Gastrocnemius medialis (tissue), 4 donors: ENCODE data around the gene FAM229B. TPM values are rescaled to one million over a fixed set of nuclear protein-coding genes. Genes with fewer than 3 reads are reported as not detected.
"Not testable (repeated sequence)": the region's sequence is repeated elsewhere in the genome, so short reads cannot be mapped to it uniquely, and the experiment has no call there.

ENCODE experiments used
- ATAC-seq, 2 donors: fragments of 150-250 bp; one replicate each; pipeline ENCODE4 v1.9.1; 2016
- DNase-seq, 2 donors: peaks; one replicate each; pipeline ENCODE4 v3.0.0-alpha.2; 2019
- H3K27ac ChIP-seq, 4 donors: fragments of 200-600 bp; sonication (generic); 1 replicate in 1 of 4; 2 replicates in 3 of 4; pipeline ENCODE4 v1.5.1; 2016 to 2018; ENCODE audit warnings: mild to moderate bottlenecking in 2 of 4, moderate library complexity in 1 of 4
- H3K27me3 ChIP-seq, 3 donors: fragments of 200-600 bp; sonication (generic) in 2 of 3; 1 replicate in 1 of 3; 2 replicates in 2 of 3; pipeline versions ENCODE4 v1.5.1 to v1.6.0; 2016 to 2019; ENCODE audit warnings: mild to moderate bottlenecking in 1 of 3, moderate library complexity in 1 of 3
- H3K36me3 ChIP-seq, 2 donors: fragments of 200-600 bp; sonication (generic) in 1 of 2; one replicate each; pipeline ENCODE4 v1.5.1; 2017 to 2018
- H3K4me1 ChIP-seq, 2 donors: fragments of 200-600 bp; sonication (generic) in 1 of 2; one replicate each; pipeline ENCODE4 v1.5.1; 2016 to 2017; ENCODE audit warnings: mild to moderate bottlenecking in 2 of 2
- H3K4me3 ChIP-seq, 4 donors: fragments of 200-600 bp; sonication (generic) in 3 of 4; 1 replicate in 1 of 4; 2 replicates in 3 of 4; pipeline ENCODE4 v1.5.1; 2016 to 2019; ENCODE audit warnings: mild to moderate bottlenecking in 2 of 4
- H3K9me3 ChIP-seq, 3 donors: fragments of 200-600 bp; sonication (generic) in 2 of 3; 1 replicate in 1 of 3; 2 replicates in 2 of 3; pipeline ENCODE4 v1.5.1; 2016 to 2019
- POLR2A ChIP-seq, 2 donors: fragments of 450-650 bp; IDR thresholded peaks; one replicate each; pipeline ENCODE4 v1.6.1; 2017; ENCODE audit warnings: antibody characterized with exemption in 2 of 2, mild to moderate bottlenecking in 2 of 2, moderate library complexity in 2 of 2
- in situ Hi-C, 4 donors: fragments of 200-750 bp; cut with MboI; loops; one replicate each; pipeline versions ENCODE4 v1.15.0 to v1.8.0; 2017; ENCODE audit warnings: low sequenced_read_pairs in 4 of 4
- intact Hi-C: fragments of 100-400 bp; cut with DNase I; formaldehyde crosslinking; loops from one replicate; pipeline ENCODE4 v1.15.1; 2023; ENCODE audit warnings: low total_unique reads
- total RNA-seq, 4 donors: library from RNA; depleted of rRNA; stranded (reverse); fragments of >200 nt; gene quantifications; one replicate each; pipeline versions ENCODE4 v1.1.0 to v1.2.3, GENCODE V29; 2016
- TF ChIP-seq, protein P1 (sequence below), 5 experiments: fragments of 450-650 bp in 3 of 5; fragments of 200-600 bp in 2 of 5; sonication (generic) in 2 of 5; IDR thresholded peaks in 4 of 5; conservative IDR thresholded peaks in 1 of 5; 1 replicate in 4 of 5; 2 replicates in 1 of 5; pipeline ENCODE4 v1.5.1; 2016 to 2019; ENCODE audit warnings: antibody characterized with exemption in 5 of 5, mild to moderate bottlenecking in 3 of 5, moderate library complexity in 3 of 5

Gene FAM229B
- total RNA-seq, 4 donors from 2014 or later, result 0.58 to 3.9 (median 1.1) TPM

DNA sequence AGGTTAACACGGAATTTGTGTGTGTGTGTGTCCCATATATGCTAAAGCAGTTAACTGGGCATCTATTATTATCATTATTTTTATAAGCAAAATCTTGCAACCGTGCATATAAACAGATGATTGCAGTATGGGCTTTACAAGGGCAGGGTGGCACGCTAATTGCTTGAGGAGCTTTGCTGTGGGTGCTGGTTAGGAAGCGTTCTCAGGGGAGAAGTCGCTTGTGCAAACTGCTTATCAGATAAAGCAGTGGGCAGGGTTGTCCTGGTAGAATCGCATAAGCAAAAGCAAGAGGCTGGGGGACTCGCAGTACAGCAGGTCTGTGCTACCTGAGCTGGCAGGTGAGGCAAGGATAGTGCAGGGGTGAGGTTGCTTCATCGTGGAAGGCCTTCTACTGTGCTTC, 43.2 kb upstream of the FAM229B start:
- H3K9me3 ChIP-seq, result no peaks in the 10 kb centered on the region
- no peaks in the 10 kb centered on the region for H3K36me3 ChIP-seq
- DNase-seq (no peak), ATAC-seq (no peak)
- H3K4me1 ChIP-seq, result peaks cover 0 to 2% of the 10 kb centered on the region in 2 donors
- in situ Hi-C loops, result loop anchor here in 2 of 4 donors (5.0 to 10.0 kb wide), 3 partner anchors 337 to 789 kb away; a partner anchor contains a TSS
- H3K4me3 ChIP-seq, result no peak overlapping the region
- H3K27me3 ChIP-seq, result no peaks in the 10 kb centered on the region
- H3K27ac ChIP-seq, result no peak overlapping the region
- intact Hi-C loops, result loop anchor here (10.0 kb wide), 1 partner anchor 169 kb away; the partner anchor contains the start of gene FYN
- TF ChIP-seq, protein P1, sequence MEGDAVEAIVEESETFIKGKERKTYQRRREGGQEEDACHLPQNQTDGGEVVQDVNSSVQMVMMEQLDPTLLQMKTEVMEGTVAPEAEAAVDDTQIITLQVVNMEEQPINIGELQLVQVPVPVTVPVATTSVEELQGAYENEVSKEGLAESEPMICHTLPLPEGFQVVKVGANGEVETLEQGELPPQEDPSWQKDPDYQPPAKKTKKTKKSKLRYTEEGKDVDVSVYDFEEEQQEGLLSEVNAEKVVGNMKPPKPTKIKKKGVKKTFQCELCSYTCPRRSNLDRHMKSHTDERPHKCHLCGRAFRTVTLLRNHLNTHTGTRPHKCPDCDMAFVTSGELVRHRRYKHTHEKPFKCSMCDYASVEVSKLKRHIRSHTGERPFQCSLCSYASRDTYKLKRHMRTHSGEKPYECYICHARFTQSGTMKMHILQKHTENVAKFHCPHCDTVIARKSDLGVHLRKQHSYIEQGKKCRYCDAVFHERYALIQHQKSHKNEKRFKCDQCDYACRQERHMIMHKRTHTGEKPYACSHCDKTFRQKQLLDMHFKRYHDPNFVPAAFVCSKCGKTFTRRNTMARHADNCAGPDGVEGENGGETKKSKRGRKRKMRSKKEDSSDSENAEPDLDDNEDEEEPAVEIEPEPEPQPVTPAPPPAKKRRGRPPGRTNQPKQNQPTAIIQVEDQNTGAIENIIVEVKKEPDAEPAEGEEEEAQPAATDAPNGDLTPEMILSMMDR (IDR thresholded peaks at IDR 0.05 in 4 of 5, conservative IDR thresholded peaks at IDR 0.05 in 1 of 5), result no peak
- no peak for TF ChIP-seq POLR2A (IDR thresholded peaks at IDR 0.05)

DNA sequence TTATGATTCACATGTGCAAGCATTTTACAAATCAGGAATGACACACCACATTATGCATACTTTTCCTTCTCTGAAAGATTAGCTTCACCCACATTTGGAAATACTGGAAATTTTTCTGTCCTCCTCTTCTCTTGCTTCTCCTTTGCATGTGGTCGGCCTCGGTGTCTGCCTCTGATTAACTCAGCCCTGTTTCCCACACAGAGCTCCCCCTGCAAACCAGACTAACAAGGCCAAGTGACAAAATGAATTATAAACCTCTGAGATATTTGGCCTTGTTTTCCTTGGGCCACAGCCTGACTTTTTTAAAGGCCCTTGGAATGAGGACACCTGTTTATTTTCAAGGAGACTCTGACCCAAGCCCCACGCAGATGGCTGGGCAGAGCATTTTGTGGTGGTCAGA, 42.5 kb upstream of the FAM229B start:
- no peaks in the 10 kb centered on the region for H3K36me3 ChIP-seq
- H3K4me3 ChIP-seq, result no peak overlapping the region
- H3K27ac ChIP-seq, result no peak overlapping the region
- no peak for TF ChIP-seq POLR2A (IDR thresholded peaks at IDR 0.05)
- TF ChIP-seq, protein P1 (IDR thresholded peaks at IDR 0.05 in 4 of 5, conservative IDR thresholded peaks at IDR 0.05 in 1 of 5), result no peak
- in situ Hi-C loops (loop anchor here in 2 of 4 donors (5.0 to 10.0 kb wide), 3 partner anchors 338 to 790 kb away; a partner anchor contains a TSS), intact Hi-C loops (loop anchor here (10.0 kb wide), 1 partner anchor 170 kb away; the partner anchor contains the start of gene FYN)
- DNase-seq (no peak), ATAC-seq (no peak)
- no peaks in the 10 kb centered on the region for H3K4me1 ChIP-seq
- no peaks in the 10 kb centered on the region for H3K9me3 ChIP-seq
- H3K27me3 ChIP-seq, result no peaks in the 10 kb centered on the region

DNA sequence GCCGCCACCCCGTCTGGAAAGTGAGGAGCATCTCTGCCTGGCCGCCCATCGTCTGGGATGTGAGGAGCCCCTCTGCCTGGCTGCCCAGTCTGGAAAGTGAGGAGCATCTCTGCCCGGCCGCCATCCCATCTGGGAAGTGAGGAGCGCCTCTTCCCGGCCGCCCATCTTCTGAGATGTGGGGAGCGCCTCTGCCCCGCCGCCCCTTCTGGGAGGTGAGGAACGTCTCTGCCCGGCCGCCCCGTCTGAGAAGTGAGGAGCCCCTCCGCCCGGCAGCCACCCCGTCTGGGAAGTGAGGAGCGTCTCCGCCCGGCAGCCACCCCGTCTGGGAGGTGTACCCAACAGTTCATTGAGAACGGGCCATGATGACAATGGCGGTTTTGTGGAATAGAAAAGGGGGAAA, 39.9 kb upstream of the FAM229B start:
- intact Hi-C loops, result loop anchor here (10.0 kb wide), 1 partner anchor 173 kb away; the partner anchor contains the start of gene FYN
- H3K9me3 ChIP-seq, H3K27ac ChIP-seq, ATAC-seq, H3K27me3 ChIP-seq, H3K36me3 ChIP-seq, H3K4me3 ChIP-seq, H3K4me1 ChIP-seq, DNase-seq: not testable (repeated sequence)
- in situ Hi-C loops, result loop anchor here in 2 of 4 donors (10.0 kb wide), 2 partner anchors 343 to 793 kb away; a partner anchor contains a TSS

DNA sequence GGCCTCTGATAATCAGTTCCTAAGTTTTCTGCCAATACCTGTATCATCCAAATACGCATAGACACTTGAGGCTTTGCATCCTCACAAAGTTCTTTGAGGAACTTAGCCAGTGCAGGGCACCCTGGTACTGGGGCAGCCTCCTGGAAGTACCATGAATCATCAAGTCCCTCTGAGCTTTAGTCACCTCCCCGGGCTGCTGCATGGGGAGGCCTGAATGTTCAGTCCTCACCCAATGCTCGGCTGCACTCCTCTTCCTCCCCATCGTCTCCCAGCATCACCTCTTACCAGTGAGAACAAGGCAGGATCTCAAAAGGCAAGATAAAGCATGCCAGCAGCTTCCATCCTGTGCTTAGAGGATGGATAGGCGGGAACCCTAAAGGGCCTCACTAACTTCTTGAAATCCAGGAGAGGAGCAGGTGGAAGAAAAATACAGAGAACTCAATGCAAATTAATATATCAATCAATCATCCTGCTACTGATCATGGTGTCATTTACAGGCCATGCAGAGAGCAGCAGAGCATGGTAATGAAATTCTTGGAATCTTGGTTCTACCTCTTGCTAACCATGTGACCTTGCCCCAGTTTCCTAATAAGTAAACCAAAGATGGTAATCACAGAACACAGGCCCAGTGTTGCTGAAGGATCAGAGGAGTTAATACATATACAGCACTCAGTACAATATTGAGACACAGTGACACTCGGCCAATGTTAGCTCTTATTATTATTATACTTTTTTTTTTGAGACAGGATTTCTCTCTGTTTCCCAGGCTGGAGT, 38.2 kb upstream of the FAM229B start:
- no peaks in the 10 kb centered on the region for H3K4me1 ChIP-seq
- intact Hi-C loops, result loop anchor here (10.0 kb wide), 1 partner anchor 174 kb away; the partner anchor contains the start of gene FYN
- TF ChIP-seq, protein P1 (IDR thresholded peaks at IDR 0.05 in 4 of 5, conservative IDR thresholded peaks at IDR 0.05 in 1 of 5), result no peak
- TF ChIP-seq POLR2A (IDR thresholded peaks at IDR 0.05), result no peak
- H3K27me3 ChIP-seq, result no peaks in the 10 kb centered on the region
- H3K36me3 ChIP-seq, result no peaks in the 10 kb centered on the region
- in situ Hi-C loops, result loop anchor here in 2 of 4 donors (10.0 kb wide), 2 partner anchors 344 to 794 kb away; a partner anchor contains a TSS
- DNase-seq, result no peak
- no peaks in the 10 kb centered on the region for H3K9me3 ChIP-seq
- H3K27ac ChIP-seq, result no peak overlapping the region
- no peak overlapping the region for H3K4me3 ChIP-seq
- ATAC-seq, result no peak

DNA sequence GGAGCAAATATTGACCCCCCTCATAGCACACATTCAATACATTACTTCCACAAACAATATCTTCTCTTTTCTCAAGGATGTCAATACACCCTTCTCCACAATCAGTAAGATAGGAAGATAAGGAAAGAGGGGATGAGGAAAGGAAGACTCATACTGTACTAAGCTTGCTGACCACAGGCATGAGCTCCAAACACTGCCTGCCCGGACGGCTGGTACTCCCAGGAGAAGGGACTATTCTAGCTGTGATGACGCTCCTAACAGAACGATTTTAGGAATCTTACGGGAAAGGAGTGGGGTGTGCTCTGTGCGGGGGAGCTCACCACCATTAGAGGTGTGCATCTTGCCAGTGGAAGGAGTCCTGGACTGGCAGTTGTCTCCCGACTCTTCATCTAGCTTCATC, 37.4 kb upstream of the FAM229B start:
- TF ChIP-seq, protein P1 (IDR thresholded peaks at IDR 0.05 in 4 of 5, conservative IDR thresholded peaks at IDR 0.05 in 1 of 5), result no peak
- no peak for TF ChIP-seq POLR2A (IDR thresholded peaks at IDR 0.05)
- H3K27ac ChIP-seq, result no peak overlapping the region
- H3K4me1 ChIP-seq, result no peaks in the 10 kb centered on the region
- no peaks in the 10 kb centered on the region for H3K27me3 ChIP-seq
- ATAC-seq (no peak), DNase-seq (no peak)
- intact Hi-C loops, result loop anchor here (10.0 kb wide), 1 partner anchor 175 kb away; the partner anchor contains the start of gene FYN
- no peak overlapping the region for H3K4me3 ChIP-seq
- no peaks in the 10 kb centered on the region for H3K9me3 ChIP-seq
- H3K36me3 ChIP-seq, result no peaks in the 10 kb centered on the region
- in situ Hi-C loops, result loop anchor here in 2 of 4 donors (10.0 to 25.0 kb wide), 3 partner anchors 345 to 795 kb away; a partner anchor contains a TSS
